ENCODE measurements around the gene FAM131A.

DNA sequence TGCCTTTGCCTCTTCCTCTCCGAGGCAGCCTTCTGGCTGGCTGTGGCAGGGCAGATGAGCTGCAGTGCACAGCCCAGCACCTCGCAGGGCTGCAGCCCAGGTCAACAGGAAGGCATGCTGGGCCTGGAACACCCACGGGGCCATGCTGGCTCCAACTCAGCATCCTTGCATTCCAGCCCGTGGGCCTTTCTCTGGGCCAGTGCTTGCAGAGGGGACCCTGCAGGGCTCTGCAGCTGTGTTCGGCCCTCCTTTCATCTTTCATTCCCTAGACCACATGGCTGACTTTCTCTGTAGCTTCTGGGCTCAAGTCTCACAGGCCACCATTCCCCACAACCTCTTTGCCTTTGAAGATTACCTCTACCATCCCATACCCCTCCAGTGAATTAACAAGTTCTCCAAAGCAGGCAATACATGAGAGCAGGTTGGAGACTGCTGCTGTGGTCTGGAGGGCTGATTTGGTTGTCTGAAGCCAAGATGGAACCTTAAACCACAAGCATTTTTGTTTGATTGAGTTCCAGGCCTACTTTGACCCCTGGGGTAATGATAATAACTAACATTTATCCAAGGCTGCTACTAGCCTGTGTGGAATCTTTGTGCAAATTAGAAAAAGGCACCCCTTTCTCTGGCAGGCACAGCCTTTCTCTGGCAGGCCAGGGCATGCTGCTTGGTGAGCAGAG is 5.9 kb downstream of the FAM131A start:
- TF ChIP-seq, protein P1, sequence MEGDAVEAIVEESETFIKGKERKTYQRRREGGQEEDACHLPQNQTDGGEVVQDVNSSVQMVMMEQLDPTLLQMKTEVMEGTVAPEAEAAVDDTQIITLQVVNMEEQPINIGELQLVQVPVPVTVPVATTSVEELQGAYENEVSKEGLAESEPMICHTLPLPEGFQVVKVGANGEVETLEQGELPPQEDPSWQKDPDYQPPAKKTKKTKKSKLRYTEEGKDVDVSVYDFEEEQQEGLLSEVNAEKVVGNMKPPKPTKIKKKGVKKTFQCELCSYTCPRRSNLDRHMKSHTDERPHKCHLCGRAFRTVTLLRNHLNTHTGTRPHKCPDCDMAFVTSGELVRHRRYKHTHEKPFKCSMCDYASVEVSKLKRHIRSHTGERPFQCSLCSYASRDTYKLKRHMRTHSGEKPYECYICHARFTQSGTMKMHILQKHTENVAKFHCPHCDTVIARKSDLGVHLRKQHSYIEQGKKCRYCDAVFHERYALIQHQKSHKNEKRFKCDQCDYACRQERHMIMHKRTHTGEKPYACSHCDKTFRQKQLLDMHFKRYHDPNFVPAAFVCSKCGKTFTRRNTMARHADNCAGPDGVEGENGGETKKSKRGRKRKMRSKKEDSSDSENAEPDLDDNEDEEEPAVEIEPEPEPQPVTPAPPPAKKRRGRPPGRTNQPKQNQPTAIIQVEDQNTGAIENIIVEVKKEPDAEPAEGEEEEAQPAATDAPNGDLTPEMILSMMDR (IDR thresholded peaks at IDR 0.05): no peak
- no peak for TF ChIP-seq POLR2AphosphoS5 (IDR thresholded peaks at IDR 0.05; ENCODE audit: insufficient read depth in 1 of 2, low read depth in 1 of 2)
